IPS-18c (cell line): ENCODE data around the gene ABCB11.

Source experiments
- H3K4me3 ChIP-seq: 2 replicates; pipeline ENCODE4 v1.7.0; 2013; ENCODE audit warnings: low read depth, mild to moderate bottlenecking, low read length, moderate library complexity; ENCODE audit not compliant: insufficient read depth
- H3K9me3 ChIP-seq: one replicate; pipeline ENCODE4 v1.6.1; 2013; ENCODE audit warnings: mild to moderate bottlenecking, low read length, moderate library complexity; ENCODE audit not compliant: control insufficient read depth, insufficient read depth

Gene ABCB11

DNA sequence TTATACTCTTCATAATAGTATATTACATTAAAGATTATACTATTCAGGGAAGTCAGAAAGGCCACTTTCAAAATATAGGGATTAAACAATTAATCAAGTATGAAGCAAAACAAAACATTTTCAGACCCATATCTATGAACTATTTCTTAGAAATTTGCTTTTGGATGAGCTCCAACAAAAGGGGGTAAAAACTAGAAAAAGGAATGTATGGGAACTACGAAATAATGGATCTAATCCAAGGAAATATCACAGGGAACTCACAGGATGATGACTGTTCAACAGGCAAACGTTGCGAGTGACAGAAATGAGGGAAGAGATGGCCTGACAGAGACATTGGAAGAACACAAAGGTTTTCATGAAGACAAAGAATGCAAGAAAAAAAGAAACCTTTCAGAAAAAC lies 102.1 kb downstream of the ABCB11 start:
- no peaks in the 10 kb centered on the region for H3K9me3 ChIP-seq
- H3K4me3 ChIP-seq = no peak overlapping the region

GRCh38 chr2:168928113-168928831 lies 102.9 kb downstream of the ABCB11 start:
- Histone ChIP-seq H3K4me3 (no peak overlapping the region), H3K9me3 (no peaks in the 10 kb centered on the region)

GRCh38 chr2:168926621-168927386 lies 104.3 kb downstream of the ABCB11 start:
- H3K4me3 ChIP-seq = no peak overlapping the region
- no peaks in the 10 kb centered on the region for H3K9me3 ChIP-seq

DNA sequence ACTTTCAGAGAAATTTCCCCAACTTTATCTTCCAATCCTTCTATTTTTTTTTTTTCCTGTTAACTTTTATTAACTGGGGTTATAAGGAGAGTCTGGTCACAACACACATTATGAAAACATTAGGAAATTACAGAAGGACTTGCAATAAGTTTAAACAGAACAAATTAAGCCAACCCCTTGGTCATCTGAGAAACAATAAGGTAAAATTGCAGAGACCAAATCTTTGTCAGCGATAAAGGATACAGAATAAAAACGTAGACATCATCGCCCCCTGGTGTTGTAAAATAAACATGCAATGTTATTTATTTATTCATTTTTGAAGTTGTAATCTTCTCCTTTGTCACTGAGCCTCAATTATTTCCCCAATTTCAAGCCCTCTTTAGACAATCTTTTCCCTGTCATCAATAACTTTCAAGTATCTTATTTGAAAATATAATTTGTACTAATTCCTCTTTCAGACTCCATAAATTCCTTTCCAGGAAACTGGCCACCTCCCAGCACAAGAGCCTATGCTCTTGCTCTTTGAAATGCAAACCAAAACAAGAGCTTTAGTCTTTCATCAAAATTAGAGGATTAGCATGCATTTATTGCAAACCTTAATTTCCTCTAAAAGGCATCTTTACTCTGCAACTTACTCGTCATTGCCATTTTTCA lies 110.5 kb downstream of the ABCB11 start:
- Histone ChIP-seq H3K9me3 (peaks cover 3% of the 10 kb centered on the region), H3K4me3 (no peak overlapping the region)

- Histone ChIP-seq H3K9me3 (peaks cover 4% of the 10 kb centered on the region), H3K4me3 (no peak overlapping the region)
These were observed 114.8 kb downstream of the ABCB11 start for GRCh38 chr2:168916331-168916675.

GRCh38 chr2:168915441-168916330 lies 115.4 kb downstream of the ABCB11 start:
- peaks cover 4% of the 10 kb centered on the region for H3K9me3 ChIP-seq
- no peak overlapping the region for H3K4me3 ChIP-seq

DNA sequence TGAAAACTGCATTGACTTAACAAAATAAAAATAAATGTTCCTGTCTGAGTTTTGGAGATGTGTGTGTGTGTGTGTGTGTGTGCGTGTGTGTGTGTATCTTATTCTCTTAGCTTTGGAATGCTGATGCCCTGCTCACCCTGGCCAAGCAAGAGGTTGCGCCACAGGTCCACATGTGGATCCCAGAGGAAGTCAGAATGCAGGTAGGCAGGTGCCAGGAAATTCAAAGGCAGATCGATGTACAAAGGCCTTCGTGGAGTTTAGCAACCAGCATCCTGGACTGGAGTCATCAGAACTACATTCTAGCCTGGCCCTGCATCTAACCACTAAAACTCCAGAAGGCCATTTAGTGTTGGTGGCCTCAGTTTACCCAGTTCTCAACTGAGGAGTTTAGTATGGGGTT lies 117.6 kb downstream of the ABCB11 start:
- Histone ChIP-seq H3K9me3 (peaks cover 4% of the 10 kb centered on the region), H3K4me3 (no peak overlapping the region)

- no peak overlapping the region for H3K4me3 ChIP-seq
- peaks cover 4% of the 10 kb centered on the region for H3K9me3 ChIP-seq
These were observed 118.2 kb downstream of the ABCB11 start for GRCh38 chr2:168912901-168913369.

GRCh38 chr2:168912466-168912865 lies 118.7 kb downstream of the ABCB11 start:
- Histone ChIP-seq H3K4me3 (no peak overlapping the region), H3K9me3 (peaks cover 4% of the 10 kb centered on the region)

- Histone ChIP-seq H3K9me3 (no peaks in the 10 kb centered on the region), H3K4me3 (no peak overlapping the region)
These were observed 120.8 kb downstream of the ABCB11 start for GRCh38 chr2:168910330-168910729.

DNA sequence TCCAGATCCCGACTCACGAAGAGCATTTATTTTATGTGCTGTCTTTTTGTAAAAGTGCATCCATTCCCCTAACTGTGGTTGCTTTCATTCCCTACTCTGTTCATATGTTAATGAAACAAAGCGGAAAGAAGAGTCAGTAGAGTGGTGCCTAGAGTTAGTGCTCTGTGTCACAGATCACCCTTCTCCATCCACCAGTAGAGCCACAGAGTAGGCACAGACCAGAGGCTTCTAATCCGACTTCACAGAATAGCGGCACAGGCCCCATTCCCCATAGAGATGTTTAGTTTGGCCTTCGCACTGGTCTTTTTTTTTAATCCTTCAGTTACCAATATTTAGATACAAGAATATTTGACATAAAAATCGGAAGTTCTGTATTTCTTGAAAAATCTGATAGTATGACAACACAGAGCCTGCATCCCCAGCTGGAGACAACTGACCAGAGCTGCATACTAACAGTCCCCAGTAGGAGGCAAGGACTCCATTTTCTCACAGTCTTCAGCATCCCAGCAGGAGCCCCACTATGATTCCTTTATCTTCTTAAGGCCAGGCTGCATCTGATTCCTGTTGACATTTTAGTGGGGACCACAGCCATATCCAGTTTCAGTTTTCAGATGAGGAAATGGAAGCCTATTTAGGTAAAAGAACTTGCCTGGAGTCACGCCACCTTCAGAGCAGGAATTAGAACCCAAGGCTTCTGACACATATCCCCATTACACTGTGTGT lies 123.0 kb downstream of the ABCB11 start:
- Histone ChIP-seq H3K4me3 (no peak overlapping the region), H3K9me3 (no peaks in the 10 kb centered on the region)

DNA sequence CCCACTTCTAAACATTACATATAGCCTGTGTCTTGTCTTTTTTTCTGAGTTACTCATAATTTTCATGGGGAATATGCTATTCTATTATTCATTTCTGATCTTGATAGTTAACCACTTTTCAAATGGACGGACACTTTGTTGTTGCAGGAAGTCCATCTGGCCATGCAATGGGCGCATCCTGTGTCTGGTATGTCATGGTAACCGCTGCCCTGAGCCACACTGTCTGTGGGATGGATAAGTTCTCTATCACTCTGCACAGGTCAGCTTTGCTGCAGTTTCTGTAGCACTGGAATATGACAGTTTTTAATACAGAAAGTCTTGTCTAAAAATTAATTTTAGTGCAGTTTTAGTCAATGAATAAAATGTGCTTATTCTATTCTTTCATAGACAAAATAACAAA lies 126.8 kb downstream of the ABCB11 start:
- no peak overlapping the region for H3K4me3 ChIP-seq
- no peaks in the 10 kb centered on the region for H3K9me3 ChIP-seq

- H3K9me3 ChIP-seq = no peaks in the 10 kb centered on the region
- no peak overlapping the region for H3K4me3 ChIP-seq
These were observed 127.2 kb downstream of the ABCB11 start for GRCh38 chr2:168903888-168904287.

DNA sequence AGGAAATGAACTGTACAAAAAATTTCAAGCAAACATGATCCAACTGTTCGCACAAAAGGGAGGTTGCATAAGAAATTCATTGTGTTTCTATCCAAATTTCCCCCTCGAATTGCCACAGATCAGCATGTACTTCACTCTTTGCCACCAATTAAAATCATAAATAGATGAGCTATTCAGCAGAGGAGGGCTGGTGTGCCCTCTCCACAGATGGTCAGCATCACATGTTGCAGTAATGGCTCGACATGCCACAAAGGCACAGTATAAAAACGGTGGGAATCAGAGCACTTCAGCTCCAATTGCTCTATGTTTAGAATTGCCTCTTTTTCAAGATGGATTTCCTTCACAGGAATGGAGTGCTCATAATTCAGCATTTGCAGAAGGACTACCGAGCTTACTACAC lies 130.1 kb downstream of the ABCB11 start, which contains the start of gene G6PC2:
TSS of gene G6PC2 (plus strand) at position 289 of the 400 bp plus-strand sequence. CDS start at position 330, 41 bp downstream.
- Histone ChIP-seq H3K4me3 (no peak within 1 kb of the TSS), H3K9me3 (no peaks in the 10 kb centered on the region)

GRCh38 chr2:168897449-168897848 lies 133.7 kb downstream of the ABCB11 start:
- Histone ChIP-seq H3K9me3 (no peaks in the 10 kb centered on the region), H3K4me3 (no peak overlapping the region)

DNA sequence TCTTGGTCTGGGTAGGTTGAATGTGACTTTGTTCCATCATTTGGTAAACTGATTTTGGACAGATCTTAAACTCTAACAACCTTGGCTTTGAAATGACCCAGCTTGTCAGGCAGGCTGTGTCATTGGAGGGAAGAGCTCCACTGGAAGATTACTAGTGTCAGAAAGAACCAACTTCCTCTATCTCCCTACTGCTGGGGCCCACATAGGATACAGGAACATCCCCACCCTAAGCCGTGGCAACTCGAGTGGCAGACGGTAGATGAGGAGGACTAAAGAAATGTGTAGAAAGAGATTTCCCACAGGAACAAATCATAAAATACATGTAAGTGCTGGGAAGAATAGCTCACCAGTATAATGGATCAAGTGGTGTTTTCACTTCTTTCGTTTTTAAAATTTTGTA lies 134.3 kb downstream of the ABCB11 start:
- H3K9me3 ChIP-seq = no peaks in the 10 kb centered on the region
- no peak overlapping the region for H3K4me3 ChIP-seq
